Stimulated activated CD8-positive, alpha-beta memory T cell treated with anti-CD3 and anti-CD28 coated beads, Interleukin-12 subunit alpha, Interleukin-12 subunit beta, amount 100 ng/mL, for 24 hours (primary cell): ENCODE measurements around the gene IFI16.

Experiments used
- DNase-seq: peaks from one replicate; pipeline ENCODE4 v3.0.0-alpha.2; 2020; ENCODE audit errors: extremely low read depth

The IFI16 gene

DNA sequence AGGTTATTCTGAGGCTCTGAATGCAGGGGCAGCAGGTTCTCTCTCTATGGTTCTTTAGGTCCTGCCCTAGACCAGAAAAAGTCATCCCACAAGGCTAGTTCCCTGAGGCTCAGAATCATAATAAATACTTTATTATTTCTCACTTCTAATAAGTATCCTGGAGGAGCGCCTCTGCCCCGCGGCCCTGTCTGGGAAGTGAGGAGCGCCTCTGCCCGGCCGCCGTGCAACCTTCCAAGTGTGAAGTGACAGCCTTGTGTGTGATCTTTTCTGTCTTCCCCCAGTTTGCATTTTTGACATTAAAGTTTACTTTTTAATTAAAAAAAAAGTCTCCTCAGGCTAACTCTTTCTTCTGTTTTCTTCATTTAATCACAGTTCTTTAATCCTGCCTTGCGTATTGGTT is 55.4 kb downstream of the IFI16 start:
- DNase-seq: no peak

DNA sequence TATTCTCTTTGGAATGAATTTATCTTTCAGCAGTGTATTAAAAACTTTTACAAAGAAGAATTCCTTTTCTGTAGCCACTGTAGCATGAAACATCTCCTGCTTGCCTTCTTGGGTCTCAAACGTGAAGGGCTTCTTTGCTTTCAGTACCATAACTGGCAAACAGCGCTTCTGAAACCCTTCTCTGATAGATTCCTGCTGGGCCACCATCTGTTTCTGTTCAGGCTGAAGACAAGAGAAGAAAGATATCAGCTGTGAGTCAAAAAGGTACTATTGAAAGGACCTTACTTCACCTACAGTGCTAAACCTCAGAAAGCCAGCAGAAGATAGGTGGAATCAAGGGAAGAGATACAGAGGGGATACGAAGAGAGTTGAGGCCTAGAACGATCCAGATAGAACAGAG is 56.4 kb downstream of the IFI16 start:
- no peak for DNase-seq

DNA sequence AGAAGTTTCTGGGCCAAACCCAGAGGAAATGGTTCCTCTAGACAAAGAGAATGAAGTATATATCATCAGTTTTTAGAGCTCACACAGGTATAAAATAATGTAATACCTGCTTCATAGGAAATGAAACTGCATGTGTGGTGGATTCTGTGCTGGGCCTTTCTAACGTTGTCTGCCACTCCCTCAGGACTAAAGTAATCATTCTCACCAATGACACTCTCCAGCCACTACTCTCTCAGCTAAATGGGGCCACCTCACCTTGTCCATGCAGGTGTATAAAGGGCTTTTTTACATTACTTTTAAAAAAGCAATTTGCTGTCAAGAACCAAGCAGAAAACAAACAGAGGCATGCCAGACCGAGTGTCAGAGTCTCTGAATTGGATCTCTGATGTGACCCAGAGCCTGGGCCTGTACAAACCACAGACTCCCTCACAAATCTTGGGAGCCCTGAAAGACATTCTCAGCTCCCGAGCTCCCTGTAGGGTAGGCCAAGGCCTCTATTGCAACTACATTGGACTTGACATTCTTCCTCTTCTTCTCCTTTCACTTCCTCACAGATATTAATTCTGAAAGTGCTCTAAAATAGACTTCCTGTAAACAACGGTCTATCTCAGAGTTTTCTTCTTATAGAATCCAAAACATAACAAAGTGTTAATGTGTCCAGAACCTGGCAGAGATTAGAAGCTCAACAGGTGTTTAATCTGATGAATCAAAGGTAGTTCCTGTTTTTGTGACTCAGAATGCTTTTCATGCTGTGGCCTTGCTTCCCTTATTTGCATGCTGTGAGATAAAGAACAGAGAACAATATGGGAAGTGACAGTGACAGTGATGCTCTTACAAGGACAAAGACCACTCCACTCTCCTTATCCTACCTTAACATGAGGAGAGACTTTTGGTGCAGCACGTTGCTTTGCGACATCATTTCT is 58.3 kb downstream of the IFI16 start:
- DNase-seq: no peak

DNA sequence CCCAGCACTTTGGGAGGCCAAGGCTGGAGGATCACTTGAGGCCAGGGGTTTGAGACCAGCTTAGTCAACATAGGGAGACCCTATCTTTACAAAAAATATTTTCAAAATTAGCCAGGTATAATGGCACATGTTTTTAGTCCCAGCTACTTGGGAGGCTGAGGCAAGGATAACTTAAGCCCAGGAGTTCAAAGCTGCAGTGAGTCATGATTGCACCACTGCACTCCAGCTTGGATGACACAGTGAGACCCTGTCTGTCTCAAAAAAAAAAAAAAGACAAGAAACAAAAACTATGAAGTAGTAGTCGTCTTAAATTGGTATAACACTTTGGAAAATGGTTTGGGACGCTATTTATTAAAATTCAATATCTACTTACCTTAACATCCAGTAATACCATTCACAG is 59.2 kb downstream of the IFI16 start:
- no peak for DNase-seq

DNA sequence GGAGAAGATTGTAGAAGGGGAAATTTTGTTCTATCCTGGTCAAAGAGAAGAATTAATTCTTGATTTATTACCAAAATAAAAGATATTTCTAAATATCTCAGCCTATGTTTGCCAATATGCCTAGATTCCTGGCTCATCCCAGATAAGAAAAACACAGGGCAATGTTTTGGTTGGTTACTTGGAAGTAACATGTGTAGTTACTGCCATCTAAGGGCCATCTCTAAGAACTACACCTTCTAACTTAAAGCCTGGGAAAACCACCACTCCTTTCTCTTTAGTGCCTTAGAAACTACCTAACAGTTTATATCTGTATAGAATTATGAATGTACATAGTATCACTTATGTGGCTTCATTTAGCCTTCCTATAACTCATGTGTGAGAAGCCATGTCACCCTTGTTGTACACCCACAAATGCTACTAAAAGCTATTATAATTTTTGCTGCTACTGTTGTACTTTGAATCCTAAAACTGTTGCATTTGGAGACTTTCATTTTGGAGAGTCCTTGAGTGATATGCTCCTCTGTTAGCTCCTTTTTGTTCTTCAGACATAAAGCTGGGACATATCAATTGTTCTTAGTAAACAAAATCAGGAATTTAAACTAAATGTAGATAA is 62.4 kb downstream of the IFI16 start:
- no peak for DNase-seq

DNA sequence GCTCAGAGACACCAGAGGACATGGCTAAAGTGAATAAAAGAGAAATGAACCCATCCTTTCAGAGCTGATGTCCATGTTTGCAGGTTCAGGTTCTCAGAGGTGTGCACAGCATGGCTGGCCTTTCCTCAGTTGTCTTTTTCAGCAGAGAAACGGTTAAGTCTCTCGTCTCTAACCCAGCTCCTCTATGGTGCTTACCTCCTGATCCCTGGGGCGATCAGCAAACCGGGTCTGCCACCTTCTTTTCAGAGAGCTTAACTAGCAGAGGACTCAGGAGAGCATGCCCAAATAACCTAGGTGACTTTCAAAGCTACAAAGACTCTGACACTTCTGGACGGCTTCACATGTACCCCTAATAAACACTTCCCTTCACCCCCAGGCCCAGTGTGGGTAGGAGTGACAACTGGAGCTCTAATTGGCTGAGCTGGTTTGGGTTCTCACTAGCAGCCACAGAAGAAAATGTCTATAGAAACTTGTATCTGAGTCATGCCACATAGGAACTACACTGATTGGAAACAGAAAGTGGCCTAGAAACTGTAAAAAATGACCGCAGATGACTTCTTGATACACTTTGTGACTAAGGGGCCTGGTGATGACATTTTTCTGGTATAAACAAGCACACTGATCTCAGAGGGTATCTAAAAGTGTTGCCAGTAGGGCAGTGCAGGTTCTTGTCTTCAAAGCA is 66.9 kb downstream of the IFI16 start, which contains the start of gene AIM2:
Gene AIM2, minus strand, starts transcription at position 329 of the 682 bp plus-strand sequence. CDS start 3,267 bp downstream, outside the sequence.
- DNase-seq: peak; percentile 22

DNA sequence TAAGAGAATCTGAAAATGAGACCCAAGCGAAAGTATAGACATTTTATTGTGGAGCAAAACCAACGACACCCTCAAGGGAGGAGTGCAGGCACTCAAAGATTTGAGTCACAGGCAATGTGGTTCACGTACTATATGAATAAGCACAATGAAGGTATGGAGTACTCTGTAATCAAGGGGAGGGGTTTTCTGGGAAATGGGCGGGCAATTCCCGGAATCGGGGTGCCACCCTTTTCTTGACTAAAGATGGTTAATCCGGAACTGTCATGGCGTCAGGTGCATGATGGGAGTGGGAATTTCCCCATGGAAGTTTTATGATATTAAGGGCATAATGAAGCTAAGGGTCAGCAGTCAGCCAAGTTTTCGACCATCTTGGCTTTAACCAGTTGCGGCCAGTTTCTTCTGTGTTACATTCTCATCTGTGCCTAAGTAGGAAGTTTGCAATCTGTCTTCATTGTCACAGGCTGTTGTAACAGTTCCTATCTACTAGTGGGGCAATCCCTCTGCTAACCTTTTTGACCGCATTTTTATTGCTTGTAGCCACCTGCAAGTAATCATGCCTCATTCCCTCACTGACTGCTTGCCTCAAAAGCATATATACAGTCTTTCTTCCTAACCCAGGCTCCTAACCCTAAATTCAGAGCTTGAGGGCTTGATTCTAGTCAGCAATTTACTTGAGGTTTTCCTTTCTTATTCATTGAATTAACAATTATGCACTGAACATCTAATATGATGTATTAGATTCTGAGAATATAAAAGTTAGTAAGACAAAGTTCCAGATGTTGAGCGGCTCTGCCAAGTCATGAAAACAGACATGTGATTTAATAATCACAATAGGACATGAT is 67.6 kb downstream of the IFI16 start:
- peak; percentile 69 for DNase-seq

DNA sequence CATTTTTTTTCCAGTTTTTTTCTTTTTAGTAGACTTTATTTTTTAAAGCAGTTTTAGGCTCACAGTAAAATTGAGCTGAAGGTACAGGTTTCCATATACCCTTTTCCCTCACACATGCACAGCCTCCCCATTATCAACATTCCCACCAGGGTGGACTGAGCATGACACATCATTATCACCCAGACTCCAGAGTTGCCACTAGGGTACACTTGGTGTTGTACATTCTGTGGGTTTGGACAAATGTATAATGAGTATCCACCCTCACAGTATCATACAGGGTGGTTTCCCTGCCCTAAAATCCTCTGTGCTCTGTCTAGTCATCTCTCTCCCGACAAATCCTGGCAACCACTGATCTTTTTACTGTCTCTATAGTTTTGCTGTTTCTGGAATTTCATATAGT is 69.8 kb downstream of the IFI16 start:
- DNase-seq: no peak

DNA sequence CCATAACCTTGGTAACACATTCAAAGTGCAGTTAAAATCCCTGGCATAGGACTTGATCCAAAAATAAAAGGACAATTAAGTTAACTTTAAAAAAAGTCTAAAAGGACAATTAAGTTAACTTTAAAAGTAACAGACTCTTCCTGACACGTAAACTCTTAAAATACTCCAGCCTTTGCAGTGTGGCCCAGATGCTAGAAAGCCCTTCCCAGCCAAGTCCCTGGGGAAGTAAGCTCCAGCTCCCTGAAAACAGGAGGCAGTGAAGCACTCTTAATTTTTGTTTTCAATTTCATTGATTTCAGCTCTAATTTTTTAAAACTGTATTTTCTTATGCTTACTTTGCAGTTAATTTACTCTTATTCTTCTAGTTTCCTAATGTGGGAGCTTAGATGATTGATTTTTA is 71.9 kb downstream of the IFI16 start:
- DNase-seq: no peak

DNA sequence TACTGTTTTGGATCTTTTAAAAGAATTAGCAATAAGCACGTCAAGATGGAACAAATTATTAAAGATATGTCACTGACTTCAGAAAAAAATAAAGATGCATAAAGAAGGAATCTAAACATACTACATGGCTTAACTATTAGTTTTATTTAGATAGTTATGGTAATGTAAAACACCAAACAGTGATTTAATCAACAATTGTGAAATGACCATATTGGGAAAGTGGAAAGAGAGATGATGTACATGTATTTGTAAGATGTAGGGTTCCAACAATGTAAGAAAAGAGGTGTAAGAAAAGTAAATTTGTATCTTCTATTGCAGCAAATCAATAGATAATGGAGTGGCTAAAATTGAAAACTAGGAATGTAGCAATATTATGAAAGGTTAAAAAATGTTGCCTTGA is 73.3 kb downstream of the IFI16 start:
- DNase-seq: no peak

DNA sequence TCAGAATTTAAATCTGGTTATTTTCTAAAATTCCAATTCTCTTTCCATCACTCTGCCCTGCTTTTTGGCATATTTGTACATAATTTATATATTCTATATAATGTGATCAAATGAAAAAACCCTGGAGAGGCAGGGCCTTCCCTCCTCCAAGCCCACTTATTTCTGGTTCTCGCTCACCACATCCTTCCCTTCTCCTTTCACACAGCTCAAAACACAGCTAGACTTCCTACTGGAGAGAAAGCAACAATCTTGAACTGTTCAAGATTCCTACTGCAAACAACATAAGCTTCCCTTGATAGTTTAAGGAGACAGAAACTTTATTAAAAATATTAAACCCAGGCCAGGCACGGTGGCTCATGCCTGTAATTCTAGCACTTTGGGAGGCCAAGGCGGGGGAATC is 74.4 kb downstream of the IFI16 start:
- no peak for DNase-seq

DNA sequence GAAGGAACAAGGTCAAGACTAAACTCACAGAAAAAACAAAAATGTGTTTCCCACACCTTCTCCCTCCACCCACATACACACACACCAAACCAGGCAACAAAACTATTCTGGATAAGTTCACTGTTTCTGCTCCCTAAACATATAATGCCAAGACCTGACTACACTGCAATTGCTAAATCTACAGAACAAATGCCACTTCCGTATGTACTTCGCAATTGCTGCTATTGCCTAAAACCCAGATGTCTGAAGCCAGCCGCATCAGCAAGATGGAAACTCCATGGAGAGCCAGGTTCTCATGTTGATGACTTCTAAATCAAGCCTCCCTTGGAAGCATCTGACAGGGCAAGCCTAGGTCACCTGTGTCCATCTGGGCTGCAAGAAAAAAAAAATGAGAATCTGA is 75.2 kb downstream of the IFI16 start:
- DNase-seq: no peak

DNA sequence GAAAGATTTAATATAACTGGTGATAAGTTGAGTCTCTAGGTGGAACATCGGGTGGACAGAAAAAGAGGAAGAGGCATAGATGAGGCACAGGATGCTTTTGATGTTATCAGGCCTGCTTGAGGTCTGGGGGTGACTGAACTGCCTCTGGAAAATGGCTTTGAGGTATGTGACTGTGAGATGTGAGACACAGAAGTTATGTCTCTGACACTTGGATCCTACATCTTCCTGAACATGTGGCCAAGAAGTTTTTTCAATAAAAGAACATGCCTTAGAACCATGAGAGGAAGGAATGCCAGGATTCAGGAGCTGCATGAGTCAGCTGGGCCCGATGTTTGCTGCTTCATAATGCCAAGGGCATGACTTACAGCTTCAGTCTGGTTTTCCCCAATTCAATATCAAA is 78.3 kb downstream of the IFI16 start:
- DNase-seq: no peak

DNA sequence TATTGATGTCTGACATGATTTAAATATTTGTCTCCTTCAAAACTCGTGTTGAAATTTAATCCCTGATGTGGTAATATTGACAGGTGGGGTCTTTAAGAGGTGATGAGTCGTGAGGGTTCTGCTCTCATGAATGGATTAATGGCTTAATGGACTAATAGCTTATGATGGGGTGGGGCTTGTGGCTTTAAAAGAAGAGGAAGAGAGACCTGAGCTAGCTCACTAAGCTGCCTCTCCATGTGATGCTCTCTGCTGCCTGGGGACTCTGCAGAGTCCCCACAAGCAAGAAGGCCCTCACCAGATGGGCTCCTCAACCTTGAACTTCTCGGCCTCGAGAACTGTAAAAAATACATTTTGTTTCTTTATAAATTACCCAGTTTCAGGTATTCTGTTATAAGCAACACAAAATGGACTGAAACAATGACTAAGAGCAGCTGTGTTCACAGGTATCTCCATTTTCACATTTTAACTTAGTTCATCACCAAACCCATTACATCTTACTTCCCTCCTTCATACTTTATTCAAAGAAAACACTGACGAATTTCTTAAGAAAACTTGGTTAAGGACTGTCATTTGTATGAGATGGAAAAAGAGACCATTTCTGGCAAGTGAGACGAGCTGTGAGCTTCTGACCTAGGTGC is 79.0 kb downstream of the IFI16 start:
- no peak for DNase-seq

DNA sequence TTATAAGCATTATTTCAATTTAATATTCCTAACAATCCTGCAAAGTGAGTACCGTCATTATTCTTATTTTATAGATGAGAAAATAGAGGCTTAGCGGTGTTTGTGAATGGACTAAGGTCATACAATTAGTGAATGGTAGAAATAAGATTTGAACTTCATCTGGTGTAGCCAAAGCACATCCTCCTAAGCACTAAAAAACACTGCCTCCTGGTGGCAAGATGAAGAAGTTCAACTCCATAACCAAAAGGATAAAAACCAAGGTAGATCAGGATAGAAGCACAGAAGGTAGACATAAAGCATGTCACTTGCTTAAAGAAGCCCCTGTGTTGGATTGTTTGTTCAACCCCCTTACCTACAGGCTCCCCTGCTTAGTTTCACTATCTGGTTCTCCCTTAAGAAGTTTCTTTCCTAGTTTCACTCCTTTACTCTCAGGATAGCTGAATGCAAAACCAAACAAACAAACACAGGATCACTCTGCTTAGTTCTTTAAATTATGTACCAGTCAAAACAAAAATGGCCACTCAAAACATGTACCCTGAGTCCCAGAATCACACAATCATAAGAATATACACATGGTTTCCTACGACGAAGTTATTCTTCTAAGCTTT is 79.6 kb downstream of the IFI16 start:
- no peak for DNase-seq

DNA sequence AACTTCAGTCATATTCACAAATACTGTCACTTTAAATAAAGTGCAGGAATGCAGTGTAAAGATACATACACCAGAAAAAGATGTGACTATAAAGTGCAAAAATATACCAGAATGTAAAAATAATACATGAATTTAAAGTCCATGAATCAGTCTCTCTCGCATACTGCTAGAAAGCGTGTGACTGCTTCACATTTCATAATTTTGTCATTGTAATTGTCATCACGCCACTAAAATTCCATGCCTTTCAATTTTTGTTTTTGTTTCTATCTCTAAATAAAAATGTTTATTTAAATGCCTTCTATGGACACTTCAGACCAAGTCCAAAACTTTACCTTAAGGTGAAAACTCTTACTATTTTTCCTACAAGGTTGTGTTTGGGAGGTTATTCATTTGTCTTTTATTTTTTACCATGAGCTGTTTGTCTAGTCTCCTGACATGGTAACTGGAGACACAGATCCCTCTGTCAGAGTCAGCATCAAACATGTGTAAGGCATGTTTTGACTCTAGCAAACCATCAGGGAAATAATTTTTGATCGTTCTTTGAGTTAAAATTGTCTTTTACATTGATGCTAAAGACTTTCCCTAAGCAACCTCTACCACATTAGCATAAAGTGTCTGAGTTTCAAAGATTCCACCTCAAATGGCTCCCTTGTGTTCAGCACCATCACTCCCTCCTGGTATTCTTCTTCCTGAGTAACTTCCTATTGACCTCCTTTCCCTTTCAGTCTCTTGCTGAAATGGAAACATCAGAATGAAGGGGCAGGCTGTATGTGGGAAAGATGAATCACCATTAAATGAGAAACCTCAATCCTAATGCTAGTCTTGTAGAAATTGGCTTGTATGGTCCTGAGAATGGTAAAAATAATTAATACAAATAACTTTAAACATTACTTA is 80.8 kb downstream of the IFI16 start:
- DNase-seq: no peak

DNA sequence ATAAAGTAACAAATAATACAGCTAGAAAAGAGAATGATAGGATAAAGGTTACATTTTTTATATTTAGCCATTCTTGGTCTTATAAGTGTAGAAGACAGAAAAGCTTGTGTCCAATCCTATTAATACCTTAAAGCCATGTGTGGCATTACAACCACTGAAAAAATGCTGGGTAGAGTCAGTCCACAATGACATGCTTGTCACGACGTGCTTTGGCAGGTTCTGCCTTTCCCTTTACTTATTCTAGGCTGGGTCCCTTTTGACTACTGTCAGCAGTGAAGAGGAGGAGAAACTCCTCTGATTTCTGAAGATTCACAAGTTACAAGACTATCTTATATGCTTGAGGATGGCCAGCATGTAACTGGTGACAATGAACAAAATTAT is 81.5 kb downstream of the IFI16 start:
- no peak for DNase-seq

DNA sequence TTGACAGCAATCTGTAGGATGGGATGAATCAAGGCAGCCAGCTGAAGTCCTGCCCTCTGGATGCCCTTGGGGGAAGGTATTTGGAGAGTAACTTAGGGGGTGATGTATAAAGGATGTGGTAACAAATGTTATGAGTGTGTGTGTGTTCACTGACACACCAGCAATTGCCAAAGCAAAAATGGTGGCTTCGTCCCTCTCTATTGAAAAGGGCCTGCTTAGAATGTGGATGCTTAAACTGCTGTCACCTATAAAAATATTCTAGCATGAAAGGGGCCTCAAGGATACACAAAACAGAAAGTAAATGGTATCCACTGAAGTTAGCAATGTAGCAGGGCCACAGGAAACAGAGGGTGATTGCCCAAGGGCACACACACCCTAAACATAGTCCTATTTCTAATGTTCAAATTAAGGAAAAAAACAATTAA is 81.9 kb downstream of the IFI16 start:
- DNase-seq: no peak

DNA sequence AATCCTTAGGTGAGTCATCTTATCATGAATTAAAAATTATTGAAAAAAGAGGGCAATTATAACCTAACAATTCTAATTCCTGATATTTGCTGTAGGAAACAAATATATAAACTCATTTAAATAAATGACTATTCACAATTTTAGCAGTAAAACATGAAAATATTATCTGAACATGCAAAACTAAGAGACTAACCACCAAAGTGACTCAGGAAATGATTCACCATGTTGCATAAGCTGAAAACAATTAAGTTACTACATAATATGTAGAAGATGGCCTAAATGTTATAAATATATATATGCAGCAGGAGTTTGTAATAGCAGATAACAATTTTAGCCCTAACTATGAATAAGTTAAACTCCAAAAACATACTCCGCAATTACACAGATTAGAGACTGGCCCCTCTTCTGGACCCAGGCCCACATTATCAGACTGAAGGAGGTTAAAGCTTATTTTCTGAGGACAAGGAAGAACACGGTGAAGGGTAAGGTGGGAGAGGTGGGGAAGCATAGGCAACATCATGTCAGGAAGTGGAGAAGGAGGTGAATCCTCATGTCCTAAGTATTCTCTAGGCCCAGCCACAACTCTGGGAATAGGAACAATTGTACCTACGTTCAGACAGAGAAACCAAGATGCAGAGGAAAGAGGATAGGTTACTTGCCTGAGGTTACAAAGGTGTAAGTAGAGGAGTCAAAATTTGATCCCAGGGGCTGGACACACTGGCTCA is 82.5 kb downstream of the IFI16 start:
- DNase-seq: no peak
